ENCODE data around the gene IFITM2.

- TF ChIP-seq CTCF (conservative IDR thresholded peaks at IDR 0.05; ENCODE audit: low read depth, low read length) (no peak), RAD21 (IDR thresholded peaks at IDR 0.05; ENCODE audit: low read length) (no peak)
Observed at GRCh38 chr11:281486-282161, 26.0 kb upstream of the IFITM2 start.

All from IMR-90 (cell line).